Natural killer cell (primary cell): ENCODE measurements around the gene EXOC6B. TPM values are rescaled to one million over a fixed set of nuclear protein-coding genes. Genes with fewer than 3 reads are reported as not detected.

Experiments used
- ATAC-seq, 3 donors: fragments of 150-1000 bp in 2 of 3; fragments of 200-7000 bp in 1 of 3; cut with Tn5 transposase; 1 replicate in 1 of 3; 2 replicates in 2 of 3; pipeline ENCODE4 v1.10.0; 2021; ENCODE audit warnings: mild to moderate bottlenecking in 2 of 3, moderate library complexity in 2 of 3
- DNase-seq, 2 donors: peaks; one replicate each; pipeline versions ENCODE4 v3.0.0 to v3.0.0-alpha.2; 2013 to 2021; ENCODE audit warnings: mixed read lengths in 1 of 2
- H3K27ac ChIP-seq: one replicate; pipeline ENCODE4 v1.5.1; 2013; ENCODE audit warnings: mild to moderate bottlenecking, low read length
- H3K27me3 ChIP-seq: one replicate; pipeline ENCODE4 v1.6.1; 2013; ENCODE audit warnings: low read length; ENCODE audit not compliant: control insufficient read depth, insufficient read depth
- H3K36me3 ChIP-seq: one replicate; pipeline ENCODE4 v1.6.1; 2013; ENCODE audit warnings: low read length; ENCODE audit not compliant: control insufficient read depth, insufficient read depth
- H3K4me1 ChIP-seq: one replicate; pipeline ENCODE4 v1.6.1; 2013; ENCODE audit warnings: low read length; ENCODE audit not compliant: control insufficient read depth, insufficient read depth
- H3K4me3 ChIP-seq: one replicate; pipeline ENCODE4 v1.5.1; 2013; ENCODE audit warnings: low read length
- H3K9me3 ChIP-seq: one replicate; pipeline ENCODE4 v1.6.1; 2013; ENCODE audit warnings: low read length; ENCODE audit not compliant: control insufficient read depth, insufficient read depth
- H3K27ac Mint-ChIP-seq, 2 donors: one replicate each; pipeline ENCODE4 v1.8.0; 2022; ENCODE audit warnings: mild to moderate bottlenecking in 2 of 2, mixed read lengths in 2 of 2, moderate library complexity in 1 of 2
- H3K27me3 Mint-ChIP-seq, 2 donors: one replicate each; pipeline ENCODE4 v1.8.0; 2022; ENCODE audit warnings: low read depth in 2 of 2, mixed read lengths in 2 of 2
- H3K36me3 Mint-ChIP-seq: one replicate; pipeline ENCODE4 v1.8.0; 2022; ENCODE audit warnings: mixed read lengths
- H3K4me1 Mint-ChIP-seq, 2 donors: one replicate each; pipeline ENCODE4 v1.8.0; 2022; ENCODE audit warnings: mixed read lengths in 2 of 2
- H3K4me3 Mint-ChIP-seq: one replicate; pipeline ENCODE4 v1.8.0; 2022; ENCODE audit warnings: mild to moderate bottlenecking, moderate library complexity, mixed read lengths
- H3K9me3 Mint-ChIP-seq, 2 donors: one replicate each; pipeline ENCODE4 v1.8.0; 2022; ENCODE audit warnings: mixed read lengths in 2 of 2
- CTCF ChIP-seq: fragments of 200-600 bp; IDR thresholded peaks from one replicate; pipeline ENCODE4 v1.8.0; 2022; ENCODE audit warnings: antibody characterized with exemption
- WGBS: methylation state at CpG from one replicate; pipeline ENCODE4 v1.1.7; 2013; ENCODE audit warnings: missing lambda C conversion rate; ENCODE audit not compliant: insufficient coverage; 5-methylcytosine and 5-hydroxymethylcytosine counted together
- intact Hi-C: fragments of 100-400 bp; cut with micrococcal nuclease; formaldehyde crosslinking; loops from one replicate; pipeline ENCODE4 v1.14.2; 2022
- total RNA-seq, 4 donors: library from RNA; stranded (reverse); fragments of 120-200 nt in 1 of 4; gene quantifications; one replicate each; pipeline versions ENCODE4 v1.2.3 to v1.2.4, GENCODE V29; 2013 to 2022

The EXOC6B gene
- total RNA-seq, 3 donors from 2014 or later (not counting 1 experiment from before 2014, with no cell fraction given) = 16.6 to 17.2 (median 17.1) TPM

DNA sequence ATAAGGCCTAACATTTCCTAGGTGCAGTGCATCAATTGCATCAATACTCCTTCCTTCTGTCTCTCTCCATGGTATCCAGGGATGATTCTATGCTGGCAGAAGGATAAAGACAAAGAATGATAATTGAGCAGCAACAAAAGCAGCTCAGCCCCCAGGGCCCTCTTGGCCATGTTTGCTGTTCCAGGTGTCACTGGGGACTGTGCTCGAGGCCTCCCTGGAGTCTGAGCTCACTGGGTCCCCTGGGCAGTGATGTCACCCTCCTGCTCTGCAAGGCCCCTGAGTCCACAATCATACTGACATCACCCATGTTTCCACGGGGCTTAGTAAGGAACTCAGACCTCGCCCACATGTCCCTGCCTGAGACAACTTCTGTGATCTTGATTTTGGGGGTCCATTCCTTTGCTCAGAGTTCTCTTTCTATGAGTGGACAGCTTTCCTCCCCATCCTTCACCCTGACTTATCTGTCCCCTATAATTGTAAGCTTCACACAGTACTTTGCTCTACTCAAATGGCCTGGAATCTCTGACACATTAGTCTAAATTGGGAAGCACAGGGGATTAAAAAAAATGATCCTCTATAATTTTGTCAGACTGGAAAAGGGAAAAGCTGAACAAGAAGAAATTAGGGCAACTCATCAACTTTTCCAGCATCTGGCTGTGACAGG lies 15.8 kb upstream of the EXOC6B start:
- Histone ChIP-seq H3K27ac (no peak overlapping the region), H3K9me3 (no peaks in the 10 kb centered on the region), H3K36me3 (no peaks in the 10 kb centered on the region), H3K27me3 (no peaks in the 10 kb centered on the region), H3K4me3 (no peak overlapping the region), H3K4me1 (no peaks in the 10 kb centered on the region)
- Mint-ChIP-seq H3K27ac (no peak overlapping the region), H3K4me3 (no peak overlapping the region), H3K36me3 (no peaks in the 10 kb centered on the region), H3K9me3 (no peaks in the 10 kb centered on the region), H3K27me3 (peaks cover 7 to 21% of the 10 kb centered on the region in 2 donors), H3K4me1 (no peaks in the 10 kb centered on the region)
- WGBS = 76% methylated on average over 3 of the region's 3 CpGs
- DNase-seq (no peak), ATAC-seq (no peak)
- intact Hi-C loops = no loop called here
- no peak for TF ChIP-seq CTCF

- ATAC-seq (no peak), DNase-seq (no peak)
- Mint-ChIP-seq H3K36me3 (no peaks in the 10 kb centered on the region), H3K27ac (no peak overlapping the region), H3K27me3 (peaks cover 18 to 32% of the 10 kb centered on the region in 2 donors), H3K9me3 (no peaks in the 10 kb centered on the region), H3K4me1 (no peaks in the 10 kb centered on the region), H3K4me3 (no peak overlapping the region)
- no peak for TF ChIP-seq CTCF
- Histone ChIP-seq H3K27me3 (no peaks in the 10 kb centered on the region), H3K27ac (no peak overlapping the region), H3K36me3 (no peaks in the 10 kb centered on the region), H3K9me3 (no peaks in the 10 kb centered on the region), H3K4me1 (no peaks in the 10 kb centered on the region), H3K4me3 (no peak overlapping the region)
- intact Hi-C loops = no loop called here
- WGBS = no CpG with 5 or more reads among the region's 2 CpGs
Observed at GRCh38 chr2:72840066-72840465, 14.2 kb upstream of the EXOC6B start.

GRCh38 chr2:72837171-72837570 lies 11.3 kb upstream of the EXOC6B start:
- H3K4me3 Mint-ChIP-seq = no peak overlapping the region
- ATAC-seq (no peak), DNase-seq (no peak)
- no peaks in the 10 kb centered on the region for H3K4me1 Mint-ChIP-seq
- Histone ChIP-seq H3K36me3 (no peaks in the 10 kb centered on the region), H3K27me3 (no peaks in the 10 kb centered on the region), H3K4me3 (no peak overlapping the region), H3K9me3 (no peaks in the 10 kb centered on the region), H3K27ac (no peak overlapping the region), H3K4me1 (no peaks in the 10 kb centered on the region)
- H3K27ac Mint-ChIP-seq = no peak overlapping the region
- 89% methylated on average over 4 of the region's 4 CpGs for WGBS
- intact Hi-C loops = no loop called here
- TF ChIP-seq CTCF = no peak
- peaks cover 22 to 36% of the 10 kb centered on the region in 2 donors for H3K27me3 Mint-ChIP-seq
- H3K9me3 Mint-ChIP-seq = no peaks in the 10 kb centered on the region
- no peaks in the 10 kb centered on the region for H3K36me3 Mint-ChIP-seq

GRCh38 chr2:72835403-72835802 lies 9.6 kb upstream of the EXOC6B start:
- Histone ChIP-seq H3K27ac (no peak overlapping the region), H3K4me3 (no peak overlapping the region), H3K36me3 (no peaks in the 10 kb centered on the region), H3K9me3 (no peaks in the 10 kb centered on the region), H3K27me3 (no peaks in the 10 kb centered on the region), H3K4me1 (no peaks in the 10 kb centered on the region)
- Mint-ChIP-seq H3K36me3 (no peaks in the 10 kb centered on the region), H3K9me3 (no peaks in the 10 kb centered on the region), H3K4me3 (no peak overlapping the region), H3K27me3 (peaks cover 31 to 32% of the 10 kb centered on the region in 2 donors), H3K4me1 (no peaks in the 10 kb centered on the region), H3K27ac (no peak overlapping the region)
- DNase-seq = no peak
- ATAC-seq = no peak
- intact Hi-C loops = no loop called here
- TF ChIP-seq CTCF = no peak
- 67% methylated on average over 1 of the region's 1 CpG for WGBS
